Measurements from ENCODE around the gene TMEM131.
"Not testable (repeated sequence)": the region's sequence is repeated elsewhere in the genome, so short reads cannot be mapped to it uniquely, and the experiment has no call there.

Gene TMEM131

DNA sequence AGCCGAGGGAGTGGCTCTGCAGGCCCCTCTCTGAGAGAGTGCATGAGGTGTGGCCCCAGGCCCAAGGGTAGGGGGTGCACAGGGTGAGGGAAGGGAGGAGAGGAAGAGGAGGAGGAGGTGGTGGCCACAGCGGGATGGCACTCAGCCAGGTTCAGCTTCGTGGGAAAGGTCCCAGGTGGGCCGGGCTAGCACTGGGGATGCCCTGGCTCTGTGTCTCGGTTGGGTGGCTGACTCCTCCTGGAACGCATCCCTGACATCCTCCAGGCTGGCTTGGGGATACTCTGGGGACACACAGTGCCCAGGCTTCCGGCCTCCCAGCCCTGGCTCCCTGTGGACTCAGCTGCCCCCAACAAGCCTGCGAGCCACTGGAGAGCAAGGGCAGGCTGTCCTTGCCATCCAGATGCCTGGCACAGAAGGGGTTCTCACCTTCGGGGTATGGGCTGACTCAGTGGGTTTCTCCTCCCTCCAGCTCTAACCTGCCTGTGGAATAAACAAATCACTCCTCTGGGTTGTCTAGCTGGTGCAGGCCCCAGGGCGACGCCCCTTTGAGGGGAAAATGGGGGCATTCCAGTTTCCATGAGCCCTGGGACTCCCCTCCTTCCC, 283.0 kb downstream of the TMEM131 start:
- DNase-seq (ENCODE audit: low spot score), result no peak
- FAIRE-seq, result no peak

DNA sequence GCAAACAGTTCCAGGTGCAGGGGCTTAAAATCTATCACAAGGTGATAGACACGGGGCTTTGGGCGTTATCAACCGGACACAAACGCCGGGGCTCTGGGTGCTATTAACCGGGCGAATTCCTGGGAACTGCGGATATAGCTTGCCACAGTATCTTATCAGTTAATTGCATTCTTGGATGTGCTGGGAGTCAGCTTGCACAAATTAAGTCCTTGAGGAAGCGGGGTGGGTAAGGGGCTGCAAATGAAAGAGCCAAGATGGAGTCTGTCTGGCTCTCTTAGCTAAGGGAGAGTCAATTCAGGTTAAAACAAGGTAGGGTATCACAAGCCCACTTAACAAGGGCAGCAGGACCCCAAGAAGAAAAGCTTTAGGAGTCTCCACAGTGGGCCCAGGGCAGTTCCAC, 283.6 kb downstream of the TMEM131 start:
- not testable (repeated sequence) for FAIRE-seq; DNase-seq (ENCODE audit: low spot score)

DNA sequence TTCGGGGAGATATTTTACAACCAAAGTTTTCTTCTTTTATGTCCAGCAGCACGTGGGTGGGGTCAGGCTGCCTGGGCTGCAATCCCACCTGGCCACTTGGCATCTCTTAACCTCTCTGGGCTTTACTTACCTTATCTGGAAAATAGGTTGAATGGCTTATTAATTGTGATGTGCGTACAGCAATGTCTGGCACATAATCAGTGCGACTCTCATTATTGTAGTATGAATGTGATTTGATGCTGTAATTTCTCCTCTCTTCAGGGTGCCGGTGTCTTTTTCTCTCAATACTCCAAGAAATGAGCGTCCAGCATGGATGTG, 284.4 kb downstream of the TMEM131 start:
- DNase-seq (ENCODE audit: low spot score), result no peak
- FAIRE-seq, result no peak

DNA sequence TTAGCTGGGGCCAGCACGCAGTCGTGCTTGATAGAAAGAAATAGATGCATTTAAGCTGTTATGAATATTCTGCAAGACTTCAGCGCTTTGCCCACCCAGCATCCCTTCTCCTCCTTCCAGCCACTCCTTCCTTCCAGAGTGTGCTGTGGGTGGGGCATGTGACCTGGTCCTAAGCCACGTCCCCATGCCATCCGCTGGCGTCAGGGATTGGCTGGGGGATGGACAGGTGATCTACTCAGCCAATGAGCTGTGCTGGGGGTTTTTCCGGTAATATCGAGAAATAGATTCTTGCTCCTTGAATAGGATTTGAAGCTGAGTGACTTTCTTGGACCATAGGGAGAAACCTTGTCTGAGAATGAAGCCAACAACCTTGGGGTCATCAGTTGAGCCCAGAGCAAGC, 287.1 kb downstream of the TMEM131 start:
- no peak for FAIRE-seq
- DNase-seq (ENCODE audit: low spot score), result no peak

DNA sequence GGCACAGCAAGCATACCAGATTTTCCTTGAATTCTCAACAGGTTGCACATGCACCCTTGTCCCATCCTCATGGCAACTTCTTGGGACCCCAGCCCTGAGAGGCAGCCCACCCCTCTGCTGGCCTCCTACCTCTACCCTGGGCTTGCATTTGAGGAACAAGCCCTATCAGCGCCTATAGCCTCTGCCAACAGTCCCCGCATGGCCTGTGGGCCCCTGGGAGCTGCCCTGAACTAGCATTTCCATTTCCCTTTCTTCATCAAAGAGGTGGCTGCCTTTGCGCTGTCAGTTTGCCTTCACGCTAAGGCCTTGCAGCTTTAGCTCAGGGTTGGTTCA, 287.7 kb downstream of the TMEM131 start:
- DNase-seq (ENCODE audit: low spot score) (no peak), FAIRE-seq (no peak)

DNA sequence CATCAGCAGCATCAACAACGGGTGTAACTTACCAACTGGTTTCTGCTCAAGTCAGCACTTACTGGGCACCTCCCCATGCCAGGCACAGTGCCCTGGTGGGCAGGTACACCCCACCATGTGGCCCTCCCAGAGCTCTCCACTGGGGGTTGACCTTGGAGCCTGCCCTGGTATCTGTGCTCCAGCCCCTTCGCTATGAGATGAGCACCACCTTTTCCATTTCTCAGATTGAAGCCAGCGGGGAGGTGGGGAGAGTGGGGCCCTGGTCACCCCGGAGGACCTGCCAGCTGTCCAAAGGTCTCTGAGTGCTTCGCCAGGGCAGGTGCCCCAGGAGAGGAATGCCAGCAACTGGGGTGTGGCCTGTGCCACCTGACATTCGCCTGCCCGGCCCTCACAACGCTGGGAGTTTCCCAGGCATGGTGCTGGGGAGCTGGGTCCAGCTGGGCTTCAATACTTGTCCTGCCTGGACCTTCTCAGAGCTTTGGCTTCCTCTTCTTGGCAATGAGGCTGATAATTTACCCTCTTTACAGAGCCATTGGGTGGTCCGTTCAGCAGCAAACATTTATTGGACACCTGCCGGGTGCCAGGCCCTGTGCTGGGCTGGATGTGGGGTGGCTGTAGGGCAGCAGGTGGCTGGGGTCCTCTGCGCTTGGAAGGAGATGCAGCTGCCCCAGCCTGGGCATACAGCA, 288.2 kb downstream of the TMEM131 start:
- DNase-seq (ENCODE audit: low spot score), result no peak
- peak; percentile 77 for FAIRE-seq

DNA sequence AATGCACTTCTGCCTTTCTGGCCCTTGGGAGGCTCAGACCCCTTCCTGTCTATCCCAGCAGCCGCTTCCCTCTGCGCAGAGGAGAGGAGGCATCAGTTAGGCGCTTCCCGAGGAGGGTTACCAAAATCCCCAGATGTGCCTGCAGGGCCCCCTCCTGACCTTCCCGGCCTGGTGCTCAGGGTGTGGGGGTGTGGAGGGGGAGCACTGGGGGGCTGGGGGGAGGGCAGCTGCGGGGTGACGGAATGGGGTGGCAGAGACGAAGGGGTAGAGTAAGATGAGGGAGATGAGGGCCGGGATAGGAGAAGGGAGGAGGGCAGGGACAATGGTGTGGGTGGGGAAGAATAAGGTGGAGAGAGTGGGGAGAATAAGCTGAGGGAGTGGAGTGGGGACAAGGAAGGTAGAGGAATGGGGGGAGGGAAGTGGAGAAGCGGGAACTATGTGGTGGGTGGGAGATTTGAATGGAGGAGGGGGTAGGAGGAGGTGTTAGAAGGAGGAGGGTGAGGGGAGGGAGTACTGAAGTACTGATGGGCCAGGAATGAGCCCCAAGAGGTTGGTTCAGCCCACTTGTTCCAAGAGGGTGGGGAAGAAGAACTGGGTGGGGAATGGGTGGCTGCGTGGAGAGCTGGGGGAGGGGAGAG, 288.9 kb downstream of the TMEM131 start:
- no peak for DNase-seq (ENCODE audit: low spot score)
- no peak for FAIRE-seq

Measured in urothelium cell line (cell line).